ENCODE measurements around the gene BTD. TPM values are rescaled to one million over a fixed set of nuclear protein-coding genes. Genes with fewer than 3 reads are reported as not detected.

BTD gene
- polyA plus RNA-seq, 4 donors: 20.6 to 37.6 (median 30.4) TPM

DNA sequence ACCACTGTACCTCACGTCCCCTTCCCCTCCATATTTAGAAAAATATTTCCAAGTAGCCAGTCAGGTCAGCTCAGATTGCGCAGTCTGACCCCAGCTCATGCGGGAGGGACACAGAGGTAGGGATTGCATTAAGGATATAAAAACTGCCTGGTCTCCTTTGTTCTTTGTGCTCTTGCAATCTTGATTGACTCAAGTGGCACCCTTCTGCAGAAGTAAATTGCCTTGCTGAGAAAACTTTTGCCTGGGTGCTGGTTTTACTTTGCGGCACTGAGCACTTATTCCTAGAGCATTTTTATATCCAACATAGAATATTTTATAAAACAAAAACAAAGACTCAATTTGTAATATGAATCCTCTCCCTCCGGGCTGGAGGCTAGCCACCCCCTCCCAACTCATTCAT is 54.8 kb downstream of the BTD start:
- Histone ChIP-seq H3K27me3 (ENCODE audit: control insufficient read depth in 3 of 3, insufficient read depth in 3 of 3, low read length in 3 of 3) (no peaks in the 10 kb centered on the region), H3K4me3 (ENCODE audit: low read depth in 1 of 3, low read length in 3 of 3) (no peak overlapping the region), H3K4me1 (ENCODE audit: control insufficient read depth in 3 of 3, insufficient read depth in 2 of 3, low read depth in 1 of 3, low read length in 2 of 3) (no peaks in the 10 kb centered on the region), H3K9me3 (ENCODE audit: control insufficient read depth in 2 of 2, insufficient read depth in 1 of 2, low read depth in 1 of 2, low read length in 1 of 2) (peaks cover 0 to 15% of the 10 kb centered on the region in 2 donors), H3K36me3 (ENCODE audit: control insufficient read depth in 3 of 3, insufficient read depth in 2 of 3, low read depth in 1 of 3, low read length in 3 of 3) (no peaks in the 10 kb centered on the region), H3K27ac (ENCODE audit: low read depth in 1 of 3, low read length in 2 of 3) (no peak overlapping the region)
- WGBS, 3 donors: 85 to 98% (median 91%) methylated on average over 5 of the region's 5 CpGs
- FAIRE-seq (no peak), DNase-seq (no peak)

GRCh38 chr3:15657016-15657415 is 55.5 kb downstream of the BTD start:
- DNase-seq: no peak

GRCh38 chr3:15659254-15659975 is 57.9 kb downstream of the BTD start:
- no peaks in the 10 kb centered on the region for H3K27me3 ChIP-seq (ENCODE audit: control insufficient read depth in 3 of 3, insufficient read depth in 3 of 3, low read length in 3 of 3)
- H3K4me1 ChIP-seq (ENCODE audit: control insufficient read depth in 3 of 3, insufficient read depth in 2 of 3, low read depth in 1 of 3, low read length in 2 of 3): no peaks in the 10 kb centered on the region
- DNase-seq (no peak), FAIRE-seq (no peak)
- no peaks in the 10 kb centered on the region for H3K36me3 ChIP-seq (ENCODE audit: control insufficient read depth in 3 of 3, insufficient read depth in 2 of 3, low read depth in 1 of 3, low read length in 3 of 3)
- H3K27ac ChIP-seq (ENCODE audit: low read depth in 1 of 3, low read length in 2 of 3): no peak overlapping the region
- WGBS, 3 donors: 75 to 82% (median 77%) methylated on average over 5 of the region's 5 CpGs
- H3K4me3 ChIP-seq (ENCODE audit: low read depth in 1 of 3, low read length in 3 of 3): no peak overlapping the region
- H3K9me3 ChIP-seq (ENCODE audit: control insufficient read depth in 2 of 2, insufficient read depth in 1 of 2, low read depth in 1 of 2, low read length in 1 of 2): peaks cover 0 to 15% of the 10 kb centered on the region in 2 donors

More at GRCh38 chr3:15657016-15657415, 55.5 kb downstream of the BTD start:
- no peak for FAIRE-seq
- H3K27ac ChIP-seq (ENCODE audit: low read depth in 1 of 3, low read length in 2 of 3): no peak overlapping the region
- peaks cover 0 to 15% of the 10 kb centered on the region in 2 donors for H3K9me3 ChIP-seq (ENCODE audit: control insufficient read depth in 2 of 2, insufficient read depth in 1 of 2, low read depth in 1 of 2, low read length in 1 of 2)
- H3K27me3 ChIP-seq (ENCODE audit: control insufficient read depth in 3 of 3, insufficient read depth in 3 of 3, low read length in 3 of 3): no peaks in the 10 kb centered on the region
- H3K4me1 ChIP-seq (ENCODE audit: control insufficient read depth in 3 of 3, insufficient read depth in 2 of 3, low read depth in 1 of 3, low read length in 2 of 3): no peaks in the 10 kb centered on the region
- H3K36me3 ChIP-seq (ENCODE audit: control insufficient read depth in 3 of 3, insufficient read depth in 2 of 3, low read depth in 1 of 3, low read length in 3 of 3): no peaks in the 10 kb centered on the region
- no peak overlapping the region for H3K4me3 ChIP-seq (ENCODE audit: low read depth in 1 of 3, low read length in 3 of 3)

GRCh38 chr3:15660055-15660935 is 58.8 kb downstream of the BTD start:
- peaks cover 0 to 15% of the 10 kb centered on the region in 2 donors for H3K9me3 ChIP-seq (ENCODE audit: control insufficient read depth in 2 of 2, insufficient read depth in 1 of 2, low read depth in 1 of 2, low read length in 1 of 2)
- DNase-seq (no peak), FAIRE-seq (no peak)
- no peak overlapping the region for H3K4me3 ChIP-seq (ENCODE audit: low read depth in 1 of 3, low read length in 3 of 3)
- H3K27me3 ChIP-seq (ENCODE audit: control insufficient read depth in 3 of 3, insufficient read depth in 3 of 3, low read length in 3 of 3): no peaks in the 10 kb centered on the region
- no peaks in the 10 kb centered on the region for H3K4me1 ChIP-seq (ENCODE audit: control insufficient read depth in 3 of 3, insufficient read depth in 2 of 3, low read depth in 1 of 3, low read length in 2 of 3)
- H3K36me3 ChIP-seq (ENCODE audit: control insufficient read depth in 3 of 3, insufficient read depth in 2 of 3, low read depth in 1 of 3, low read length in 3 of 3): peaks cover 0 to 2% (median 0%) of the 10 kb centered on the region in 3 donors
- no peak overlapping the region for H3K27ac ChIP-seq (ENCODE audit: low read depth in 1 of 3, low read length in 2 of 3)
- 77 to 86% (median 84%) methylated on average over 7 of the region's 7 CpGs for WGBS, 3 donors

DNA sequence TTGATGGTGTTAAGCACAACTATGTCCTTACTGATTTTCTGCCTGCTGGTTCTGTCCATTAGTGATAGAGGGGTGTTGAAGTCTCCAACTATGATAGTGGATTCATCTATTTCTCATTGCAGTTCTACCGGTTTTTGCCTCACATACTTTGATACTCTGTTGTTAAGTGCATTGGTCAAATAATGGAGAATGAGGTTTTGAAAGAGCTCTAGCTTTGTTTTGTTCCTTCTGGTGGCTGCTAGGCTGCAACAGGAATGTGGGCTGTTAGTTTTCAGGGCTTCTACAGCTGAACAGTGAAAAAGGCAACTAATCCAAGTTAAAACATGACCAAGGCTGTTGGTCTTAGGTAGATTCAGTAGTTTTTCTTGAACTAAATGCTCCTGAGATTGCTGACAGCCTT is 62.6 kb downstream of the BTD start:
- FAIRE-seq: no peak
- Histone ChIP-seq H3K27ac (ENCODE audit: low read depth in 1 of 3, low read length in 2 of 3) (no peak overlapping the region), H3K36me3 (ENCODE audit: control insufficient read depth in 3 of 3, insufficient read depth in 2 of 3, low read depth in 1 of 3, low read length in 3 of 3) (peaks cover 0 to 10% (median 6%) of the 10 kb centered on the region in 3 donors)

DNA sequence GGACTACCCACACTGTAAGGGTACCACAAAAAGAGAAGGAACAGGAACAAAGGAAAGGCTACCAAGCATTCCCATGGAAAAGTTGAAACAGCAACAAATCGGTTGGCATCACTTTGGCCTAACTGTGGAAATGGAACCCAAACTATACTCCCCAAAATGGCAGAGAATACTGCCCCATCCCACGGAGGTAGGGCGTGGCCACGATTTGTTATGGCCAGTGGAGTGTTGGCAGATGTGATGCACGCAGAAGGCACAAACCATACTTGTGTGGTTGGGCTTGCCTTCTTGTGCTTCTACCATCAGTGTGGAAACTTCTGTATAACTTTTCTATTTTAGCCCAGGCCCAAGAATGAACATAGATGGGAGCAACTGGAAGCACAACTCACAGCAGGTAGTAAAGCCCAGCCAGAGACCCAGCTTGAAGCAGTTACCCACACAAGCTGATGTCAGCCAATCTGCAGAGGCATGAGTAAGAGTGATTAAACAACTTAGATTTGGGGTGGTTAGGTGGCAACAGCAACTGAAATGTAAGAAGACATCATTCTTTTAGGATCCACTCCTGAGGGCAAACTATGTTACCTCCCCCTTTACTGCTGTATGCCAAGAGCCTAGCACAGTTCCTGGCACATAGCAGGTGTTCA is 64.1 kb downstream of the BTD start:
- Histone ChIP-seq H3K36me3 (ENCODE audit: control insufficient read depth in 3 of 3, insufficient read depth in 2 of 3, low read depth in 1 of 3, low read length in 3 of 3) (peaks cover 0 to 14% (median 10%) of the 10 kb centered on the region in 3 donors), H3K4me1 (ENCODE audit: control insufficient read depth in 3 of 3, insufficient read depth in 2 of 3, low read depth in 1 of 3, low read length in 2 of 3) (peaks cover 0 to 2% (median 0%) of the 10 kb centered on the region in 3 donors), H3K27me3 (ENCODE audit: control insufficient read depth in 3 of 3, insufficient read depth in 3 of 3, low read length in 3 of 3) (no peaks in the 10 kb centered on the region), H3K4me3 (ENCODE audit: low read depth in 1 of 3, low read length in 3 of 3) (no peak overlapping the region), H3K27ac (ENCODE audit: low read depth in 1 of 3, low read length in 2 of 3) (no peak overlapping the region), H3K9me3 (ENCODE audit: control insufficient read depth in 2 of 2, insufficient read depth in 1 of 2, low read depth in 1 of 2, low read length in 1 of 2) (no peaks in the 10 kb centered on the region)
- WGBS, 3 donors: 95 to 97% (median 96%) methylated on average over 5 of the region's 5 CpGs
- FAIRE-seq: no peak
- DNase-seq: no peak

More for the DNA sequence above, 62.6 kb downstream of the BTD start:
- WGBS, 3 donors: 81 to 93% (median 90%) methylated on average over 1 of the region's 1 CpG
- DNase-seq: no peak
- Histone ChIP-seq H3K4me3 (ENCODE audit: low read depth in 1 of 3, low read length in 3 of 3) (no peak overlapping the region), H3K9me3 (ENCODE audit: control insufficient read depth in 2 of 2, insufficient read depth in 1 of 2, low read depth in 1 of 2, low read length in 1 of 2) (no peaks in the 10 kb centered on the region), H3K27me3 (ENCODE audit: control insufficient read depth in 3 of 3, insufficient read depth in 3 of 3, low read length in 3 of 3) (no peaks in the 10 kb centered on the region), H3K4me1 (ENCODE audit: control insufficient read depth in 3 of 3, insufficient read depth in 2 of 3, low read depth in 1 of 3, low read length in 2 of 3) (peaks cover 0 to 2% (median 0%) of the 10 kb centered on the region in 3 donors)

DNA sequence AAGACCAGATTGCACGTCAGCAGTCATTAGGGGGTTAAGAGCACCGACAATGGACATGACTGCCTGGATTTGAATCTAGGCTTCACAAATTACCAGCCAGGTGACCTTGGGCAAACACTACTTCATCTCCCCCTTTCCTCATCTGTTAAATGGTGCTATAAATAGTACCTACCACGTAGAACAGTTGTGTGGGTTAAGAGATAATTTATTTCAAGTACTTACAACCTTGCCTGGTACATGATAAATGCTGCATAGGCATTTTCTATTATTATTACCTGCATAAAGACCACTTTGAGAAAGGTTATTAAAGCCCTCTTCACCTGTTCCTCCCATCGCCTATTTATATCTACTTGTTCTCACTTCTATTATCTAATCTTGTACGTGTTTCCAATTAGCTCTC is 64.7 kb downstream of the BTD start:
- no peak overlapping the region for H3K27ac ChIP-seq (ENCODE audit: low read depth in 1 of 3, low read length in 2 of 3)
- FAIRE-seq: no peak
- WGBS, 3 donors: 92 to 96% (median 92%) methylated on average over 5 of the region's 5 CpGs

GRCh38 chr3:15667484-15667883 is 65.9 kb downstream of the BTD start:
- peak in 1 of 2 donors; percentile 24 for DNase-seq
- Histone ChIP-seq H3K36me3 (ENCODE audit: control insufficient read depth in 3 of 3, insufficient read depth in 2 of 3, low read depth in 1 of 3, low read length in 3 of 3) (peaks cover 4 to 15% (median 14%) of the 10 kb centered on the region in 3 donors), H3K27ac (ENCODE audit: low read depth in 1 of 3, low read length in 2 of 3) (no peak overlapping the region), H3K9me3 (ENCODE audit: control insufficient read depth in 2 of 2, insufficient read depth in 1 of 2, low read depth in 1 of 2, low read length in 1 of 2) (no peaks in the 10 kb centered on the region), H3K4me1 (ENCODE audit: control insufficient read depth in 3 of 3, insufficient read depth in 2 of 3, low read depth in 1 of 3, low read length in 2 of 3) (peaks cover 0 to 2% (median 0%) of the 10 kb centered on the region in 3 donors), H3K4me3 (ENCODE audit: low read depth in 1 of 3, low read length in 3 of 3) (no peak overlapping the region), H3K27me3 (ENCODE audit: control insufficient read depth in 3 of 3, insufficient read depth in 3 of 3, low read length in 3 of 3) (no peaks in the 10 kb centered on the region)
- WGBS, 3 donors: 68 to 94% (median 80%) methylated on average over 3 of the region's 3 CpGs
- no peak for FAIRE-seq

More for the DNA sequence above, 64.7 kb downstream of the BTD start:
- no peak for DNase-seq
- Histone ChIP-seq H3K36me3 (ENCODE audit: control insufficient read depth in 3 of 3, insufficient read depth in 2 of 3, low read depth in 1 of 3, low read length in 3 of 3) (peaks cover 0 to 14% (median 10%) of the 10 kb centered on the region in 3 donors), H3K27me3 (ENCODE audit: control insufficient read depth in 3 of 3, insufficient read depth in 3 of 3, low read length in 3 of 3) (no peaks in the 10 kb centered on the region), H3K9me3 (ENCODE audit: control insufficient read depth in 2 of 2, insufficient read depth in 1 of 2, low read depth in 1 of 2, low read length in 1 of 2) (no peaks in the 10 kb centered on the region), H3K4me3 (ENCODE audit: low read depth in 1 of 3, low read length in 3 of 3) (no peak overlapping the region), H3K4me1 (ENCODE audit: control insufficient read depth in 3 of 3, insufficient read depth in 2 of 3, low read depth in 1 of 3, low read length in 2 of 3) (peaks cover 0 to 2% (median 0%) of the 10 kb centered on the region in 3 donors)
